ENCODE data around the gene TMEM219. TPM values are rescaled to one million over a fixed set of nuclear protein-coding genes. Genes with fewer than 3 reads are reported as not detected.

TMEM219 gene
- total and polyA plus RNA-seq, 9 of the 15 experiments (the other 6 are each of a cell fraction or from before 2014, with no cell fraction given), result 35.3 to 62.8 (median 55.5) TPM

DNA sequence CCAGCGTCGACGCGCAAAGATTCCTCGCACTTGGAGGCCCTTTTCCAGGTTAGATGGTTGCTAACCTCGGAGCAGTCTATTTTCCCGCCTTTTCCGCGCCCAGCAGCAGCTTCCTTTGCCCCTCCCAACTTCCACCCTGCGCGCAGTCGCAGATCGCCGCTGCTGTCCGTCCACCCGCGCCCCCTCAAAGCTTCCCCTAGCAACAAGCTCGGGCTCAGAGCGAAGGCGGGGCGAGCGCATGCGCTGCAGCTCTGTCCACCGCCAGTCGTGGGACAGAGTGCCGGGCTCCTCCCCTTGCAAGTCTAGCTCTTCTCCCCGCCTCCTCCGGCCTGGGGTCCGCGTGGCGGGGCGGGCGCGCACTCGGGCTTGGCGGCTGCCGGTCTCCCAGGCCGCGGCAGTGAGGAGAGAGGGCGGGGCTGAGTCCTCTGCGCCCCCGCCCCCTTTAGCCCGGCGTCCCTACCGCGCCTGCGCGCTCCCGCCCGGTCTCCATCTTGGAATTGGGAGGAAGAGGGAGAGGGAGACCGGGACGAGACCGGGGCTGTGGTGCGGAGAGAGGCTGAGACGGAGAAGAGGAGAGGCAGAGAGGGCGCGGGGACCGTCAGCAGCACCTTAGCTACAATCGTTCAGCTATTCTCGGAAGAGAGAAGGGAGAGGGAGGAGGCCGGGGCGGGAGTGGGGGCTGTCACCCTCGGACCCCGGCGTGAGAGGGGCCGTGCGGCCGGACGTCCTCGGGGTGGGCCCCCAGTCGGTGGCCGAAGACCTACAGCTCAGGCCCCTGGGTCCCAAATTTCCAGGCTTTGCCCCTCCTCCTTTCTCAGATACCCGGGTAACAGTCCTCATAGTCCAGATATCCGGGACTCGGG lies 11.7 kb downstream of the TMEM219 start, which contains the start of gene TAOK2 (continued):
- TF ChIP-seq, protein P1, sequence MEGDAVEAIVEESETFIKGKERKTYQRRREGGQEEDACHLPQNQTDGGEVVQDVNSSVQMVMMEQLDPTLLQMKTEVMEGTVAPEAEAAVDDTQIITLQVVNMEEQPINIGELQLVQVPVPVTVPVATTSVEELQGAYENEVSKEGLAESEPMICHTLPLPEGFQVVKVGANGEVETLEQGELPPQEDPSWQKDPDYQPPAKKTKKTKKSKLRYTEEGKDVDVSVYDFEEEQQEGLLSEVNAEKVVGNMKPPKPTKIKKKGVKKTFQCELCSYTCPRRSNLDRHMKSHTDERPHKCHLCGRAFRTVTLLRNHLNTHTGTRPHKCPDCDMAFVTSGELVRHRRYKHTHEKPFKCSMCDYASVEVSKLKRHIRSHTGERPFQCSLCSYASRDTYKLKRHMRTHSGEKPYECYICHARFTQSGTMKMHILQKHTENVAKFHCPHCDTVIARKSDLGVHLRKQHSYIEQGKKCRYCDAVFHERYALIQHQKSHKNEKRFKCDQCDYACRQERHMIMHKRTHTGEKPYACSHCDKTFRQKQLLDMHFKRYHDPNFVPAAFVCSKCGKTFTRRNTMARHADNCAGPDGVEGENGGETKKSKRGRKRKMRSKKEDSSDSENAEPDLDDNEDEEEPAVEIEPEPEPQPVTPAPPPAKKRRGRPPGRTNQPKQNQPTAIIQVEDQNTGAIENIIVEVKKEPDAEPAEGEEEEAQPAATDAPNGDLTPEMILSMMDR (IDR thresholded peaks at IDR 0.05 in 2 of 3, conservative IDR thresholded peaks at IDR 0.05 in 1 of 3; ENCODE audit: insufficient read depth in 2 of 3, low read depth in 1 of 3, low read length in 3 of 3), result no peak; a peak in 1 of 6 replicates
- TF ChIP-seq, protein P2, sequence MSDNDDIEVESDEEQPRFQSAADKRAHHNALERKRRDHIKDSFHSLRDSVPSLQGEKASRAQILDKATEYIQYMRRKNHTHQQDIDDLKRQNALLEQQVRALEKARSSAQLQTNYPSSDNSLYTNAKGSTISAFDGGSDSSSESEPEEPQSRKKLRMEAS (CRISPR knock-in tag; IDR thresholded peaks at IDR 0.05), result peak; percentile 97
- no peak for TF ChIP-seq CBFB (CRISPR knock-in tag; IDR thresholded peaks at IDR 0.05)
- TF ChIP-seq, protein P3, sequence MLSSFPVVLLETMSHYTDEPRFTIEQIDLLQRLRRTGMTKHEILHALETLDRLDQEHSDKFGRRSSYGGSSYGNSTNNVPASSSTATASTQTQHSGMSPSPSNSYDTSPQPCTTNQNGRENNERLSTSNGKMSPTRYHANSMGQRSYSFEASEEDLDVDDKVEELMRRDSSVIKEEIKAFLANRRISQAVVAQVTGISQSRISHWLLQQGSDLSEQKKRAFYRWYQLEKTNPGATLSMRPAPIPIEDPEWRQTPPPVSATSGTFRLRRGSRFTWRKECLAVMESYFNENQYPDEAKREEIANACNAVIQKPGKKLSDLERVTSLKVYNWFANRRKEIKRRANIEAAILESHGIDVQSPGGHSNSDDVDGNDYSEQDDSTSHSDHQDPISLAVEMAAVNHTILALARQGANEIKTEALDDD (IDR thresholded peaks at IDR 0.05), result no peak
- TF ChIP-seq CSDE1 (IDR thresholded peaks at IDR 0.05), result peak in 1 of 2 experiments; percentile 63; a peak in 2 of 4 replicates
- TF ChIP-seq SMARCE1 (IDR thresholded peaks at IDR 0.05), result no peak
- TF ChIP-seq FOXP1 (CRISPR knock-in tag; IDR thresholded peaks at IDR 0.05), result no peak
- TF ChIP-seq, protein P4, sequence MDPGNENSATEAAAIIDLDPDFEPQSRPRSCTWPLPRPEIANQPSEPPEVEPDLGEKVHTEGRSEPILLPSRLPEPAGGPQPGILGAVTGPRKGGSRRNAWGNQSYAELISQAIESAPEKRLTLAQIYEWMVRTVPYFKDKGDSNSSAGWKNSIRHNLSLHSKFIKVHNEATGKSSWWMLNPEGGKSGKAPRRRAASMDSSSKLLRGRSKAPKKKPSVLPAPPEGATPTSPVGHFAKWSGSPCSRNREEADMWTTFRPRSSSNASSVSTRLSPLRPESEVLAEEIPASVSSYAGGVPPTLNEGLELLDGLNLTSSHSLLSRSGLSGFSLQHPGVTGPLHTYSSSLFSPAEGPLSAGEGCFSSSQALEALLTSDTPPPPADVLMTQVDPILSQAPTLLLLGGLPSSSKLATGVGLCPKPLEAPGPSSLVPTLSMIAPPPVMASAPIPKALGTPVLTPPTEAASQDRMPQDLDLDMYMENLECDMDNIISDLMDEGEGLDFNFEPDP (CRISPR knock-in tag; IDR thresholded peaks at IDR 0.05), result 0 out of 2 replicates have a peak, but pooled peaks have one; percentile 29
- no peak; the same call in 1 of the 2 replicates for TF ChIP-seq GTF2E2 (tag; IDR thresholded peaks at IDR 0.05)
- TF ChIP-seq RAD51 (IDR thresholded peaks at IDR 0.05; ENCODE audit: borderline replicate concordance, low read depth), result no peak
- no peak for TF ChIP-seq ZBTB8A (IDR thresholded peaks at IDR 0.05; ENCODE audit: partially characterized antibody)
- no peak for TF ChIP-seq ADNP (tag; IDR thresholded peaks at IDR 0.05)
- TF ChIP-seq, protein P5, sequence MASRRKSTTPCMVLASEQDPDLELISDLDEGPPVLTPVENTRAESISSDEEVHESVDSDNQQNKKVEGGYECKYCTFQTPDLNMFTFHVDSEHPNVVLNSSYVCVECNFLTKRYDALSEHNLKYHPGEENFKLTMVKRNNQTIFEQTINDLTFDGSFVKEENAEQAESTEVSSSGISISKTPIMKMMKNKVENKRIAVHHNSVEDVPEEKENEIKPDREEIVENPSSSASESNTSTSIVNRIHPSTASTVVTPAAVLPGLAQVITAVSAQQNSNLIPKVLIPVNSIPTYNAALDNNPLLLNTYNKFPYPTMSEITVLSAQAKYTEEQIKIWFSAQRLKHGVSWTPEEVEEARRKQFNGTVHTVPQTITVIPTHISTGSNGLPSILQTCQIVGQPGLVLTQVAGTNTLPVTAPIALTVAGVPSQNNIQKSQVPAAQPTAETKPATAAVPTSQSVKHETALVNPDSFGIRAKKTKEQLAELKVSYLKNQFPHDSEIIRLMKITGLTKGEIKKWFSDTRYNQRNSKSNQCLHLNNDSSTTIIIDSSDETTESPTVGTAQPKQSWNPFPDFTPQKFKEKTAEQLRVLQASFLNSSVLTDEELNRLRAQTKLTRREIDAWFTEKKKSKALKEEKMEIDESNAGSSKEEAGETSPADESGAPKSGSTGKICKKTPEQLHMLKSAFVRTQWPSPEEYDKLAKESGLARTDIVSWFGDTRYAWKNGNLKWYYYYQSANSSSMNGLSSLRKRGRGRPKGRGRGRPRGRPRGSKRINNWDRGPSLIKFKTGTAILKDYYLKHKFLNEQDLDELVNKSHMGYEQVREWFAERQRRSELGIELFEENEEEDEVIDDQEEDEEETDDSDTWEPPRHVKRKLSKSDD (conservative IDR thresholded peaks at IDR 0.05; ENCODE audit: low read length), result no peak; the same call in 1 of the 2 replicates
- TF ChIP-seq ZNF778 (CRISPR knock-in tag; IDR thresholded peaks at IDR 0.05), result no peak
- no peak for TF ChIP-seq ZNF23 (CRISPR knock-in tag; IDR thresholded peaks at IDR 0.05)
- TF ChIP-seq FOXK1 (CRISPR knock-in tag; IDR thresholded peaks at IDR 0.05; ENCODE audit: borderline replicate concordance), result no peak
- no peak for TF ChIP-seq SIX5 (IDR thresholded peaks at IDR 0.05; ENCODE audit: borderline replicate concordance in 1 of 2, insufficient read depth in 1 of 2, low read depth in 1 of 2, low read length in 2 of 2)
- TF ChIP-seq MAFK (IDR thresholded peaks at IDR 0.05; ENCODE audit: low read length), result no peak
- no peak for TF ChIP-seq GATA2 (CRISPR knock-in tag; IDR thresholded peaks at IDR 0.05)
